Stimulated activated CD4-positive, alpha-beta T cell treated with anti-CD3 and anti-CD28 coated beads, Interleukin-15, amount 100 ng/mL, for 1 hour (primary cell): ENCODE results near the gene OR2A2.

Source experiments
- DNase-seq, 2 donors: peaks; one replicate each; pipeline ENCODE4 v3.0.0-alpha.2; 2020; ENCODE audit warnings: low read depth in 1 of 2, low spot score in 1 of 2

The OR2A2 gene

DNA sequence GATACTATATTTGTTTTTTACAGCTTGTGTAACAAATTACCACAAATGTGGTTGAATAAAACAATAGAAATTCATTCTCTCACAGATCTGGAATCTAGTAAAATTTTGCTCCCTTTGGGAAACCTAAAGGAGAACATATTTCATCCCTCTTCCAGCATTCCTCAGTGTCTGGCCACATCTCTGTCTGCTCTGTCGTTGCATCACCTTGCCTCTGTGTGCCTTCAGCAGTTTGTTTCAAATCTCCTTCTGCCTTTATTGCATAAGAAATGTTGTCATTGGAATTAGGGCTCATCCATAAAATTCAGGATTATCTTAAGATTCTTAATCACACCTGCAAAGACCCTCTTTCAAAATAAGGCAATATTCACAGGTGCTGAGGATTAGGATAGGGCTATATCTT, 28.1 kb downstream of the OR2A2 start:
- DNase-seq, result no peak

DNA sequence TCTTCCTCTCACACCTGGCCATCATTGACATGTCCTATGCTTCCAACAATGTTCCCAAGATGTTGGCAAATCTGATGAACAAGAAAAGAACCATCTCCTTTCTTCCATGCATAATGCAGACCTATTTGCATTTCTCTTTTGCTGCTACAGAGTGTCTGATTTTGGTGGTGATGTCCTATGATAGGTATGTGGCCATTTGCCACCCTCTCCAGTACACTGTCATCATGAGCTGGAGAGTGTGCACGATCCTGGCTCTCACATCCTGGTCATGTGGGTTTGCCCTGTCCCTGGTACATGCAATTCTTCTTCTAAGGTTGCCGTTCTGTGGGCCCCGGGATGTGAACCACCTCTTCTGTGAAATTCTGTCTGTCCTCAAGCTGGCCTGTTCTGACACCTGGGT, 32.8 kb downstream of the OR2A2 start:
- DNase-seq, result no peak

DNA sequence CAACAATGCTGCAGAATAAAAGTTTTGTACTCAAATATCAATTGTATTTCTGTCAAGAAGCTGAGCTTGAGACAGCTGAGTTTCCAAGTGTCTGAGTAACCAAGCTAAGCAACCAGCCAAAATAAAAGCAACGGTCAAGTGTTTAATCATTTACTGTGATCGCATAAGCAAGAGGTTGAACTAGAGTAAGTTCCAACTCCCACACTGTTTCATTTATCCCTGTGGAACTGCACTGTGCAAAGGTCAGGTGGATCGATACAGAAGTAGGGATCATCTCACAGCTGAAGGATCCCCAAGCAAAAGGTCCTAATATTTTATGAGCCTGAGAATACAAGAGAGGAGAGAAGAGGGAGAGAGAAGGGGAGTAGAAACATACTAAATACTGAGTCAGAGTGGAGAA, 35.0 kb downstream of the OR2A2 start:
- DNase-seq, result no peak

DNA sequence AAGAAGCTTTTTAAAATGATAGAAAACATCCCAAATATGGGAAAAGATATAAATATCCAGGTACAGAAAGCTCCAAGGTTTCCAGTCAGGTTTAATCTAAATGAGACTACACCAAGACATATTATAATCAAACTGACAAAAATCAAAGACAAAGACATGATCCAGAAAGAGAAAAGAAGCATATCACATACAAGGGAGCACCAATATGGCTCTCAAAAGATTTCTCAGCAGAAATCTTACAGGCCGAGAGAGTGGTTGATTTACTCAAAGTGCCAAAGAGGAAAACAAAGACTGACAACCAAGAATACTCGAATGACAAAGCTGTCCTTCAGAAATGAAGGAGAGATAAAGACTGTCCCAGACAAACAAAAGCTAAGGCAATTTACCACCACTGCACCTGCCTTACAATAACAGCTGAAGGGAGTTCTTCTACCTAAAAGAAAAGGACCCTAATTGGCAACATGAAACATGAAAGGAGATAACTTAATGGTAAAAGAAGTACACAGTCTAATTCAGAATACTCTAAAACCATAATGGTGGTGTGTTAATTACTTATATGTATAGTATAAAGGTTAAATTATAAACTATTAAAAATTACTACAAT, 38.9 kb downstream of the OR2A2 start:
- no peak for DNase-seq

DNA sequence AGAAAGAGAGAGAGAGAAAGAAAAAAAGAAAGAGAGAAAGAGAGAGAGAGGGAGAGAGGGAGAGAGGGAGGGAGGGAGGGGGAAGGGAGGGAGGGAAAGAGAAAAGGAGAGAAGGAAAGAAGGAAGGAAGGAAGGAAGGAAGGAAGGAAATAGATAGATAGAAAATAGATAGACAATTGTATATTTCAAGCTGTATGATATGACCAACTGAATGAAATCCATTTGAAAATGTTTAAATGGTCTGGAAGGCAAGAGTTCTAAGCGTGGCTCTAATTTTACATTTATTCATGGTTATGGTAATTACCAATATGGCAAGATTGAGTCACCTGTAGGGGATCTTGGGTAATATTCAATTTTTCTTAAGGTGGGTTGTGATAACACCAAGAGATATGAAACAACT, 49.5 kb downstream of the OR2A2 start:
- DNase-seq, result no peak
